ENCODE data around the gene QKI.

DNA sequence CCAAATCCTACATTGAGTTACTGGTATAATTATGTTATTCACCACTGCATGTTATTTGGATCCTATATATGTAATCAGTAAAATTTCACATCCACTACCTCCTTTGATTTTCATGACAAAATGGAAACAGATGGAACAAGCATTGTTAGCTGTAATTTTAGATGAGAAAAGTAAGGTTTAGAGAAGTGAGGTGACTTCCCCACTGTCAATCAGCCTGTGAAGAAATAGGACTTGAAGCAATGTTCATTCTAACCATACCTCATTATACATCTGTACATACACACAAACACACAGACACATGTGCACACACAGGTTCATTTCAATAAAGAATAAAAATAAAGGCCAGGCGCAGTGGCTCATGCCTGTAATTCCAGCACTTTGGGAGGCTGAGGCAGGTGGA lies 23.7 kb upstream of the QKI start:
- no peak for TF ChIP-seq POLR2A (IDR thresholded peaks at IDR 0.05)
- TF ChIP-seq, protein P1, sequence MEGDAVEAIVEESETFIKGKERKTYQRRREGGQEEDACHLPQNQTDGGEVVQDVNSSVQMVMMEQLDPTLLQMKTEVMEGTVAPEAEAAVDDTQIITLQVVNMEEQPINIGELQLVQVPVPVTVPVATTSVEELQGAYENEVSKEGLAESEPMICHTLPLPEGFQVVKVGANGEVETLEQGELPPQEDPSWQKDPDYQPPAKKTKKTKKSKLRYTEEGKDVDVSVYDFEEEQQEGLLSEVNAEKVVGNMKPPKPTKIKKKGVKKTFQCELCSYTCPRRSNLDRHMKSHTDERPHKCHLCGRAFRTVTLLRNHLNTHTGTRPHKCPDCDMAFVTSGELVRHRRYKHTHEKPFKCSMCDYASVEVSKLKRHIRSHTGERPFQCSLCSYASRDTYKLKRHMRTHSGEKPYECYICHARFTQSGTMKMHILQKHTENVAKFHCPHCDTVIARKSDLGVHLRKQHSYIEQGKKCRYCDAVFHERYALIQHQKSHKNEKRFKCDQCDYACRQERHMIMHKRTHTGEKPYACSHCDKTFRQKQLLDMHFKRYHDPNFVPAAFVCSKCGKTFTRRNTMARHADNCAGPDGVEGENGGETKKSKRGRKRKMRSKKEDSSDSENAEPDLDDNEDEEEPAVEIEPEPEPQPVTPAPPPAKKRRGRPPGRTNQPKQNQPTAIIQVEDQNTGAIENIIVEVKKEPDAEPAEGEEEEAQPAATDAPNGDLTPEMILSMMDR (IDR thresholded peaks at IDR 0.05), result no peak

Data from ovary (tissue), 3 donors.